ENCODE results near the gene MTHFD2L.
"Not testable (repeated sequence)": the region's sequence is repeated elsewhere in the genome, so short reads cannot be mapped to it uniquely, and the experiment has no call there.

MTHFD2L gene

DNA sequence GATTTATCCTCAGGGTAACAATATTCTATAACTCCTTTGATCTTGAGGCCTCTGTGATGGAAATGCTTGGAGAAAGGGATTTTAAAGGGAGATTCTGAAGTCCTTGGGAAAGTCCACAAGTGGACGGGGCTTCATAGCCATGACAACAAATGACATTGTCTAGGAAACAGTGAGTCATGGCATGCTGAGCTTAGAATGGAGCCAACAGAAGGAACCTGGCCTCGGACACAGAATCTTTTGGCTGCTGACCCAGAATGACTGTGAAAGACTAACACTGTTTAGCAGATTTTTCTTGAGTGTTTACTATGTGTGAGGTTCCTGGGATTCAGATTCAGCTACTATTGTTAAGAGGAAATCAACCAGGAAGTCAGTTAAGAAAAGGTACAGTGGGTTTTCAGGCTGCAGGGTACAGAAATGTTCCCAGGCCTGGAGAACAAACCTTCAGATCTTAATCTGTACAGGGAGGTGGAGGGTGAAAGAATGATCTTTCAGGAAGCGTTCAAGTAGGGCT is 40.8 kb upstream of the MTHFD2L start:
- no peak for DNase-seq
- no peaks in the 10 kb centered on the region for H3K4me1 ChIP-seq (ENCODE audit: control insufficient read depth, insufficient read depth, low read length, poor library complexity, severe bottlenecking)
- no peaks in the 10 kb centered on the region for H3K27me3 ChIP-seq (replicated peaks; ENCODE audit: control insufficient read depth, insufficient read depth, low read length, poor library complexity, severe bottlenecking)
- no peaks in the 10 kb centered on the region for H3K9me3 ChIP-seq (ENCODE audit: control insufficient read depth, low read length)
- no peak overlapping the region for H3K27ac ChIP-seq (ENCODE audit: insufficient read depth, low read length, poor library complexity, severe bottlenecking)
- H3K4me3 ChIP-seq (ENCODE audit: insufficient read depth, low read depth, low read length, poor library complexity, severe bottlenecking) = no peak overlapping the region
- H3K36me3 ChIP-seq (ENCODE audit: control insufficient read depth, insufficient read depth, low read length) = no peaks in the 10 kb centered on the region

DNA sequence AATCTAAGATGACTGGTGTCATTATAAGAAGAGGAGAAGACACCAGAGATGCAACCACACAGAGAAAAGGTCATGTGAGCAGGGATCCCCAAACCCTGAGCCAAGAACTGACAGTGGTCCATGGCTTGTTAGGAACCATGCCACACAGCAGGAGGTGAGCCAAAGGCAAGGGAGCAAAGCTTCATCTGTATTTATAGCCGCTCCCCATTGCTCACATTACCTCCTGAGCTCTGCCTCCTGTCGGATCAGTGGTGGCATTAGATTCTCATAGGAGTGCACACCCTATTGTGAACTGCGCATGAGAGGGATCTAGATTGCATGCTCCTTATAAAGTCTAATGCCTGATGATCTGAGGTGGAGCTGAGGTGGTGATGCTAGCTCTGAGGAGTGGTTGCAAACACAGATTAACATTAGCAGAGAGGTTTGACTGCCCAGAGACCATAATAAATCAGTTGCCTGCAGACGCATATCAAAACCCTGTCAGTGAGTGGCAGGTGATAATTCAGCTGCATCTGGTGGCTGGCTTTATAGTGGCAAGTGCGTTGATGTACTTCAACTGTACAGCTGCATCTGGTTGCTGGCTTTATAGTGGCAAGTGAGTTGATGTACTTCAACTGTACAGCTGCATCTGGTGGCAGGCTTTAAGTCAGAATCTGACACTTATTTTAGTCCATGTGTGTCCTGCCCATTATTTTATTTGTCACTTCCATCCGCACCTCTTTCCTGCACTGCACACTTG is 39.1 kb upstream of the MTHFD2L start:
- Histone ChIP-seq H3K4me1 (ENCODE audit: control insufficient read depth, insufficient read depth, low read length, poor library complexity, severe bottlenecking) (no peaks in the 10 kb centered on the region), H3K4me3 (ENCODE audit: insufficient read depth, low read depth, low read length, poor library complexity, severe bottlenecking) (no peak overlapping the region), H3K9me3 (ENCODE audit: control insufficient read depth, low read length) (no peaks in the 10 kb centered on the region), H3K36me3 (ENCODE audit: control insufficient read depth, insufficient read depth, low read length) (no peaks in the 10 kb centered on the region), H3K27ac (ENCODE audit: insufficient read depth, low read length, poor library complexity, severe bottlenecking) (no peak overlapping the region), H3K27me3 (replicated peaks; ENCODE audit: control insufficient read depth, insufficient read depth, low read length, poor library complexity, severe bottlenecking) (no peaks in the 10 kb centered on the region)
- DNase-seq = no peak

DNA sequence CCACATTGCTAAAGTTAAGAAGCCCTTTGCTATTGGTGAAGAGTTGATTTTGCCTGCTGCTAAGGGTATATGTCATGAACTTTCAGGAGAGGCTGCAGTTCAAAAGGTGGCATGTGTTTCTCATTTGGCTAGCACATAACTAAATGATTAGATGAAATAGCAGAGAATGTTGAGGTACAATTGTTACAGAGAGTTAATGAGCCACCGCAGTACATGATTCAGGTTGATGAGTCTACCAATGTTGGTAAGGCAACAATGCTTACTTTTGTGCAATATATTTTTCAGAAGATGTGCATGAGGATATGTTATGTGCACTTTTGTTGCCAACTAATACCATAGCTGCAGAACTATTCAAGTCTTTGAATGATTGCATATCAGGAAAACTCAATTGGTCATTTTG is 37.8 kb upstream of the MTHFD2L start:
- no peak overlapping the region for H3K4me3 ChIP-seq (ENCODE audit: insufficient read depth, low read depth, low read length, poor library complexity, severe bottlenecking)
- H3K36me3 ChIP-seq (ENCODE audit: control insufficient read depth, insufficient read depth, low read length) = no peaks in the 10 kb centered on the region
- H3K9me3 ChIP-seq (ENCODE audit: control insufficient read depth, low read length) = no peaks in the 10 kb centered on the region
- no peaks in the 10 kb centered on the region for H3K27me3 ChIP-seq (replicated peaks; ENCODE audit: control insufficient read depth, insufficient read depth, low read length, poor library complexity, severe bottlenecking)
- no peak overlapping the region for H3K27ac ChIP-seq (ENCODE audit: insufficient read depth, low read length, poor library complexity, severe bottlenecking)
- H3K4me1 ChIP-seq (ENCODE audit: control insufficient read depth, insufficient read depth, low read length, poor library complexity, severe bottlenecking) = no peaks in the 10 kb centered on the region
- no peak for DNase-seq

DNA sequence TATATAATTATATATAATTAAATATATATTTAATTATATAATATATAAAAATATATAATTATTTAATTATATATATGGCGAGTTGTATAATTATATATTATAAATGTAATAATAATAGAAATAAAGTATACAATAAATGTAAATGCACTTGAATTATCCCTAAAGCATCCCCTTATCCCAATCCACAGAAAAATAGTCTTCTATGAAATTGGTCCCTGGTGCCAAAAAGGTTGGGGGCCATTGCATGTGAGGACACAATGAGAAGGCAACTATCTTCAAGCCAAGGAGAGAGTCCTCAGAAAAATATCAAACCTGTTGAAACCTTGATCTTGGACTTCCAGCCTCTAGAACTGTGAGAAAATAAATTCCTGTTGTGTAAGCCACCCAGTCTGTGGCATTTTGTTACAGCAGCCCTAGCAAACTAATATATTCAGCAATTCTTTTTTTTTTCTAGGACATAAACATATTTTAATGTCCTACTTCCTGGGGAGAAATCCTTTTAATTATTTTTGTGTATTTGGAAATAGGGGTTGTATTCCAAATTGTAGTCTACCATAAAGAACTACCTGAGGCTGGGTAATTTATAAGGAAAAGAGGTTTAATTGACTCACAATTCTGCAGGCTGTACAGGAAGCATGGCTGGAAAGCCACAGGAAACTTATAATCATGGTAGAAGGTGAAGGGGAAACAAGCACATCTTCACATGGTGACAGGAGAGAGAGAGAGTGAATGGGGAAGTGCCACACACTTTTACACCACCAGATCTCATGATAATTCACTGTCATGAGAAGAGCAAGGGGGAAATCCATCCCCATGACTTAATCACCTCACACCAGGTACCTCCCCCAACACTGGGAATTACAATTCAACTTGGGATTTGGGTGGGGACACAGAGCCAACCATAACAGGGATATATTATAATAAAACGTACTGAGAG is 36.0 kb upstream of the MTHFD2L start:
- DNase-seq = no peak
- H3K4me3 ChIP-seq (ENCODE audit: insufficient read depth, low read depth, low read length, poor library complexity, severe bottlenecking) = no peak overlapping the region
- H3K36me3 ChIP-seq (ENCODE audit: control insufficient read depth, insufficient read depth, low read length) = no peaks in the 10 kb centered on the region
- no peaks in the 10 kb centered on the region for H3K4me1 ChIP-seq (ENCODE audit: control insufficient read depth, insufficient read depth, low read length, poor library complexity, severe bottlenecking)
- H3K27ac ChIP-seq (ENCODE audit: insufficient read depth, low read length, poor library complexity, severe bottlenecking) = no peak overlapping the region
- no peaks in the 10 kb centered on the region for H3K9me3 ChIP-seq (ENCODE audit: control insufficient read depth, low read length)
- no peaks in the 10 kb centered on the region for H3K27me3 ChIP-seq (replicated peaks; ENCODE audit: control insufficient read depth, insufficient read depth, low read length, poor library complexity, severe bottlenecking)

DNA sequence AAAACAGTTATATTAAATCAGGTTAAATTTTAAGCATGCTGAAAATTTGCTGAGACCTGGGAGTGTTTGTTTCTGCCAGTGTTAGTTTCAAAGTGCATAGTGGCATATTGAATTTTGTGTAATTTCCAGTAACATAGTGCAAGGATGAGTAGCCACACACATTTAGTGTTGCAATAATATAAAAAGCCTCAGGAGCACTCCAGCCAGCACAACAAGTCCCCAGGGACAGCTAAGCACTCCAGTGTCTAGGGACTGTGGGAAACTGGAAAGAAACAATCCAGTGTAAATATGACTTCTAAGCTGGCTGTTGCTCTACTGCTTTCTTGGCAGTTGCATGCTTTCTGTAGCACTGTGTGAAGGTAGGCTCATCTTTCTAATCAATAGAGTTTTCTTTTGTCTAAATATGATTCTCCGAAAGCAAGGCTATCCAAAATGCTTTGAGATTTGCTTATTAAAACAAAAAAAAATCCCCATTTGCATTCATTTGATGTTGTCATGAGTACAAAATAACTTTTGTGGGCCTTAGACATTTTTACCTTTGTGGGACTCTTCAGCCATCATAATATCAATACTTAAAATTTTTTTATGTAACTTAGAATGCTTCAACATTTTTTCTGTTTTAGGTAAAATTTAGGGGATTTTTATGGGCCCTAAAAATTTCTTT is 34.7 kb upstream of the MTHFD2L start:
- Histone ChIP-seq H3K9me3 (ENCODE audit: control insufficient read depth, low read length) (no peaks in the 10 kb centered on the region), H3K27me3 (replicated peaks; ENCODE audit: control insufficient read depth, insufficient read depth, low read length, poor library complexity, severe bottlenecking) (no peaks in the 10 kb centered on the region), H3K4me3 (ENCODE audit: insufficient read depth, low read depth, low read length, poor library complexity, severe bottlenecking) (no peak overlapping the region), H3K36me3 (ENCODE audit: control insufficient read depth, insufficient read depth, low read length) (no peaks in the 10 kb centered on the region), H3K27ac (ENCODE audit: insufficient read depth, low read length, poor library complexity, severe bottlenecking) (no peak overlapping the region), H3K4me1 (ENCODE audit: control insufficient read depth, insufficient read depth, low read length, poor library complexity, severe bottlenecking) (no peaks in the 10 kb centered on the region)
- no peak for DNase-seq

DNA sequence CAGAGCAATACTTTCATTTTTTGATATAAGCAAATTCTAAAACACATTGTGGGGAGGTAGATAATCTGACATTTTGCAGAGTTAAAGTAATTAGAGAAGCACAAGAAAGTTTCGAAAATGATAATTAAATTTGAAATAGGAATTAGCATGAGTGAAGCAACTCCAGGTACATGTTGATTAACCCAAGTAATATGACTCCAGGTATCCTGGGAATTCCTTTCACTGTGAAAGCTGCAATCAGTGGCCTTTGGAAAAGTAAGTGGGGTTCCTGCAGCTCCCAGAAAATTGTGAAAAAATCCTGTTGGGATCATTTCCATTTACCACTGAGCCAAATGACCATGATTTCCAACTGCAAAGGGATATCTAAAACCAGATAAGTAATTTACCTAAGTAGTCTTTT is 32.9 kb upstream of the MTHFD2L start:
- H3K4me3 ChIP-seq (ENCODE audit: insufficient read depth, low read depth, low read length, poor library complexity, severe bottlenecking) = no peak overlapping the region
- no peaks in the 10 kb centered on the region for H3K9me3 ChIP-seq (ENCODE audit: control insufficient read depth, low read length)
- H3K27me3 ChIP-seq (replicated peaks; ENCODE audit: control insufficient read depth, insufficient read depth, low read length, poor library complexity, severe bottlenecking) = no peaks in the 10 kb centered on the region
- H3K36me3 ChIP-seq (ENCODE audit: control insufficient read depth, insufficient read depth, low read length) = no peaks in the 10 kb centered on the region
- no peak for DNase-seq
- no peak overlapping the region for H3K27ac ChIP-seq (ENCODE audit: insufficient read depth, low read length, poor library complexity, severe bottlenecking)
- H3K4me1 ChIP-seq (ENCODE audit: control insufficient read depth, insufficient read depth, low read length, poor library complexity, severe bottlenecking) = no peaks in the 10 kb centered on the region

DNA sequence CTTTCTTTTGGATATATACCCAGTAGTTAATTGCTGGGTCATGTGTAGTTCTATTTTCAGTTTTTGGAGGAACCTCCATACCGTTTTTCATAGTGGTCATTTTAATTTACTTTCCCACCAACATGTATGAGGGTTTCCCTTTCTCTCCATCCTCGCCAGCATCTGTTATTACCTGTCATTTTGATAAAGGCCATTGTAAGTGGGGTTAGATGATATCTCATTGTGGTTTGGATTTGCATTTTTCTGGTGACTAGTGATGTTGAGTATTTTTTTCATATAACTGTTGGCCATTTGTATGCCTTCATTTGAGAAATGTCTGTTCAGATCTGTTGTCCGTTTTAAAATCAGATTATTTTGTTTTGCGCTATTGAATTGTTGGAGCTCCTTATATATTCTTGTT is 30.2 kb upstream of the MTHFD2L start:
- DNase-seq = no peak
- Histone ChIP-seq H3K27ac (ENCODE audit: insufficient read depth, low read length, poor library complexity, severe bottlenecking) (no peak overlapping the region), H3K4me1 (ENCODE audit: control insufficient read depth, insufficient read depth, low read length, poor library complexity, severe bottlenecking) (no peaks in the 10 kb centered on the region), H3K9me3 (ENCODE audit: control insufficient read depth, low read length) (no peaks in the 10 kb centered on the region), H3K36me3 (ENCODE audit: control insufficient read depth, insufficient read depth, low read length) (no peaks in the 10 kb centered on the region), H3K4me3 (ENCODE audit: insufficient read depth, low read depth, low read length, poor library complexity, severe bottlenecking) (no peak overlapping the region), H3K27me3 (replicated peaks; ENCODE audit: control insufficient read depth, insufficient read depth, low read length, poor library complexity, severe bottlenecking) (no peaks in the 10 kb centered on the region)

DNA sequence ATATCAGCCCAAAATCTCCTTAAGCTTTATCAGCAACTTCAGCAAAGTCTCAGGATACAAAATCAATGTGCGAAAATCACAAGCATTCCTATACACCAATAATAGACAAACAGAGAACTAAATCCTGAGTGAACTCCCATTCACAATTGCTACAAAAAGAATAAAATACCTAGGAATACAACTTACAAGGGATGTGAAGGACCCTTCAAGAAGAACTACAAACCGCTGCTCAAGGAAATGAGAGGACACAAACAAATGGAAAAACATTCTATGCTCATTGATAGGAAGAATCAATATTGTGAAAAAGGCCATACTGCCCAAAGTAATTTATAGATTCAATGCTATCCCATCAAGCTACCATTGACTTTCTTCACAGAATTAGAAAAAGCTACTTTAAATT is 27.1 kb upstream of the MTHFD2L start:
- H3K36me3 ChIP-seq (ENCODE audit: control insufficient read depth, insufficient read depth, low read length); H3K27ac ChIP-seq (ENCODE audit: insufficient read depth, low read length, poor library complexity, severe bottlenecking); H3K4me3 ChIP-seq (ENCODE audit: insufficient read depth, low read depth, low read length, poor library complexity, severe bottlenecking); H3K9me3 ChIP-seq (ENCODE audit: control insufficient read depth, low read length); DNase-seq; H3K4me1 ChIP-seq (ENCODE audit: control insufficient read depth, insufficient read depth, low read length, poor library complexity, severe bottlenecking); H3K27me3 ChIP-seq (replicated peaks; ENCODE audit: control insufficient read depth, insufficient read depth, low read length, poor library complexity, severe bottlenecking): not testable (repeated sequence)

DNA sequence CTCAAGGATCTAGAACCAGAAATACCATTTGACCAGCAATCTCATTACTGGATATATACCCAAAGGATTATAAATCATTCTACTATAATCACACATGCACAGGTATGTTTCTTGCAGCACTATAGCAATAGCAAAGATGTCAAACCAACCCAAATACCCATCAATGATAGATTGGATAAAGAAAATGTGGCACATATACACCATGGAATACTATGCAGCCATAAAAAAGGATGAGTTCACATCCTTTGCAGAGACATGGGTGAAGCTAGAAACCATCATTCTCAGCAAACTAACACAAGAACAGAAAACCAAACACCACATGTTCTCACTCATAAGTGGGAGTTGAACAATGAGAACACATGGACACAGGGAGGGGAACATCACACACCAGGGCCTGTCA is 25.7 kb upstream of the MTHFD2L start:
- not testable (repeated sequence) for H3K27me3 ChIP-seq (replicated peaks; ENCODE audit: control insufficient read depth, insufficient read depth, low read length, poor library complexity, severe bottlenecking); H3K4me3 ChIP-seq (ENCODE audit: insufficient read depth, low read depth, low read length, poor library complexity, severe bottlenecking); H3K4me1 ChIP-seq (ENCODE audit: control insufficient read depth, insufficient read depth, low read length, poor library complexity, severe bottlenecking); DNase-seq; H3K9me3 ChIP-seq (ENCODE audit: control insufficient read depth, low read length); H3K36me3 ChIP-seq (ENCODE audit: control insufficient read depth, insufficient read depth, low read length); H3K27ac ChIP-seq (ENCODE audit: insufficient read depth, low read length, poor library complexity, severe bottlenecking)

DNA sequence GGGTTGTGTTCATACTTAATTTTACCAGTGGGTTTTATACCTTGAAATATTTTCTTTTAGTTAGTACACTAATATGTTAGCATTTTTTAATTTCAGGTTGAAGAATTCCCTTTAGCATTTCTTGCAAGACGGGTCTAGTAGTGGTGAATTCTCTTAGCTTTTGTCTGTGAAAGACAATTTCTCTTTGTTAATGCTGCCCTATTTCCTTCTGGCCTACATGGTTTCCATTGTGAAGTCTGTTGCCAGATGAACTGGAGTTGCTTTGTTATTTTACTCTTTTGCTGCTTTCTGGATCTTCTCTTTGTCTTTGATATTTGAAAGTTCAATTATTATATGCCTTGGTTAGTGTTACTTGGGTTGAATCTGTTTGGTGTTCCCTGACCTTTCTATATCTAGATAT is 25.0 kb upstream of the MTHFD2L start:
- H3K4me3 ChIP-seq (ENCODE audit: insufficient read depth, low read depth, low read length, poor library complexity, severe bottlenecking) = no peak overlapping the region
- no peaks in the 10 kb centered on the region for H3K9me3 ChIP-seq (ENCODE audit: control insufficient read depth, low read length)
- no peak overlapping the region for H3K27ac ChIP-seq (ENCODE audit: insufficient read depth, low read length, poor library complexity, severe bottlenecking)
- H3K27me3 ChIP-seq (replicated peaks; ENCODE audit: control insufficient read depth, insufficient read depth, low read length, poor library complexity, severe bottlenecking) = no peaks in the 10 kb centered on the region
- no peaks in the 10 kb centered on the region for H3K4me1 ChIP-seq (ENCODE audit: control insufficient read depth, insufficient read depth, low read length, poor library complexity, severe bottlenecking)
- no peak for DNase-seq
- H3K36me3 ChIP-seq (ENCODE audit: control insufficient read depth, insufficient read depth, low read length) = no peaks in the 10 kb centered on the region

All from effector memory CD4-positive, alpha-beta T cell (primary cell).